DMS153 (cell line): ENCODE data around the gene SLC26A3.

ENCODE experiments used
- DNase-seq: peaks from one replicate; lab custom pipeline; 2025; lab: John Stamatoyannopoulos, UW

SLC26A3 gene

DNA sequence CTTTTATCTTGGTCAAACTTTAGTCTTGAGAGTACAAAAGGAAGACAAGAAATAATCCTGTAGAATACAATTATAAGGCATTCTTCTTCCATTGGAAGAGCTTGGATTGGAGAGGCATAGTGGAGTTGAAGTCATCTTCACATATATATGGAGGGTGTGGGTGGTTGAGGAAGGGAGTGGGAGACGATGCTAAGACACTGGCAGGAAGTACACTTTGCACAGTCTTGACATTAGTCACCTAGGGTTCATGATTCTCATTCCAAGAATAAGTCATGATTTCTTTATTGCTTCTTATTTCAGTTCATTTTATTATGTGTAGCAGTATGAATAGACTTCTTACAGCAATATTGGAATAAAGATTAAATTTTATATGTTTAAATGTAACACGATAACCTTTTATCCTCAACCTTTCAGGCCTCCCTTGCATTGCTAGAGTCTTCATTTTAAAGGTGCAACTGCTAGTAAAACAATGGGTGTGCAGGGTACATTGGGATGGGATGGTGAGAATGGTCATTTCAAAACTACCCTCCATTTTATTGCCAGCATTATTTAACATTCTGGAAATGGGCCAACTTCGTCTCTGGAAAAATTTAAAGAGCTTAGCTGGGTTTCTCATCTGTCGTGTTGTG is 12.3 kb upstream of the SLC26A3 start:
- DNase-seq: no peak

GRCh38 chr7:107813524-107813923 is 10.5 kb upstream of the SLC26A3 start:
- no peak for DNase-seq

GRCh38 chr7:107811934-107812333 is 8.9 kb upstream of the SLC26A3 start:
- DNase-seq: no peak

DNA sequence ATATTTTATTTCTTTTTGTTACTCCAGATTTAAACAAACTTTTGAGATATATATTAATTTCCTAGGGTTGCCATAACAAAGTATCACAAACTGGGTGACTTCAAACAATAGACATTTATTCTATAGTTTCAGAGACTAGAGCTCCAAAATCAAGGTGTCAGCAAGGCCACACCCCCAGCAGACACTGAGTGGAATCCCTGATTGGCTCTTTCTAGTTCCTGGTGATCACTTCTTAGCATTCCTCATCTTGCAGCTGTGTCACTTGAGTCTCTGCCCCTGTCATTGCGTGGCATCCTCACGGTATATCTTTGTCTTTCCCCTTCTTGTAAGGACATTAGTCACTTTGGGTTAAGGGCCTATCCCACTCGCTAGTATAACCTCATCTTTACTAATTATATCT is 7.6 kb upstream of the SLC26A3 start:
- no peak for DNase-seq

GRCh38 chr7:107809179-107809578 is 6.2 kb upstream of the SLC26A3 start:
- no peak for DNase-seq

DNA sequence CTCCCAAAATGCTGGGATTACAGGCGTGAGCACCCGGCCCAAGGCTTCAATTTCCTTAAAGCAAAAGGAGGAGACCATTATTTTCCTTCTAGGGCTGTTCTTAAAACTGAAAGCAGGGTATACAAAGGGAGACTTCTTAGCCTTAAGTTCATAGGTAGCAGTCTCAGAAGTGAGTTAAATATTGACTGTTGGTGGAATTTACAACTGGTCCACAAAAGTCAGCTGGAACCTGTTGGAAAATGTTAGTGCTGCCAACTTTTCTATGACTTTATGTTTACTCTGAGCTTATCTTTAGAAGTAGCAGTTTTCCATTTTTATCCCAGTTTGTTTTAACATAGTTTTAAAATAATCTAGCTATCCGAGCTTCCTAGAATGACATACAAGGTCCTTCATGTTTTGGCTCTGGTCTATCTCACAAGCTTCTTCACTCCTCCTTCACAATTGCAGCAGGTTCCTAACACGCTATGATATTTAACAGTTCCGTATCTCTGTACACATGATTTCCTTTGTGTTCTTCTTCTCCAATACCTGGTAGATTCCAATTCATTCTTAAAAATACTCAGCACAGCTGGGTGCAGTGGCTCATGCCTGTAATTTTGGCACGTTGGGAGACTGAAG is 3.3 kb downstream of the SLC26A3 start:
- no peak for DNase-seq

- no peak for DNase-seq
Measured at GRCh38 chr7:107792364-107792763, 10.7 kb downstream of the SLC26A3 start.

DNA sequence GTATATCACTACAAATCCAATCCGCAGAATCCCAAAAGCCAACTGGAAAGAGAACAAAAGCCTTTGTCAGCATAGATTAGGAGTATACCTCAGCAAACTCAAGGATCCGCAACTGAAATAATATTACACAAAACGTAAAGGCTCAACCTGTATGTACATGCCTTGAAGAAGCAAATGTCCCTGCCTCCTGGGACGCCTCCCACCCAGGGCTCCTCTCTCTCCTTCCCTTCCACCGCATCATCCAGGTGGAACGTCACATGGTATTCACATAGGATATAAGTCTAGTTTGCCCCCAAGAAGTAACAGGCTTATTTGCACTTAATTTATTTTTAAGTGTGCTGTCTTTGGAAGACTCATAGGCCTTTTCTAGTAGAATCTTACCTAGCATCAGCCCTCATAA is 13.4 kb downstream of the SLC26A3 start:
- DNase-seq: no peak

DNA sequence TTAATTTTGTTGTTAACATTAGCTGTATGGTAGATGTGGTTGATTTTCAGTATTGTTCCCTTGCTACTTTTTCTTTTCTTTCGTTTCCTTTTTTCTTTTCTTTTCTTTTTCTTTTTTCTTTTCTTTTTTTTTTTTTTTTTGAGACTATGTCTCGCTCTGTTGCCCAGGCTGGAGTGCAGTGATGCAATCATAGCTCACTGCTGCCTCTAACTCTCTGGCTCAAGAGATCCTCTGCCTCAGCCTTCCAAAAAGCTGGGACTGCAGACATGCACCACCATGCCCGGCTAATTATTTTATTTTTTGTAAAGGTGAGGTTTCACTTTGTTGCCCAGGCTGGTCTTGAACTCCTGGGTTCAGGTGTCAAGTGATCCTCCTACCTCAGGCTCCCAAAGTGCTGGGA is 14.4 kb downstream of the SLC26A3 start:
- DNase-seq: no peak

- DNase-seq: no peak
Measured at GRCh38 chr7:107788216-107788615, 14.8 kb downstream of the SLC26A3 start.

GRCh38 chr7:107785926-107786325 is 17.1 kb downstream of the SLC26A3 start:
- no peak for DNase-seq

- DNase-seq: no peak
Measured at GRCh38 chr7:107785170-107785569, 17.9 kb downstream of the SLC26A3 start.

- no peak for DNase-seq
Measured at GRCh38 chr7:107783648-107784047, 19.4 kb downstream of the SLC26A3 start.

GRCh38 chr7:107782374-107782773 is 20.6 kb downstream of the SLC26A3 start:
- no peak for DNase-seq

DNA sequence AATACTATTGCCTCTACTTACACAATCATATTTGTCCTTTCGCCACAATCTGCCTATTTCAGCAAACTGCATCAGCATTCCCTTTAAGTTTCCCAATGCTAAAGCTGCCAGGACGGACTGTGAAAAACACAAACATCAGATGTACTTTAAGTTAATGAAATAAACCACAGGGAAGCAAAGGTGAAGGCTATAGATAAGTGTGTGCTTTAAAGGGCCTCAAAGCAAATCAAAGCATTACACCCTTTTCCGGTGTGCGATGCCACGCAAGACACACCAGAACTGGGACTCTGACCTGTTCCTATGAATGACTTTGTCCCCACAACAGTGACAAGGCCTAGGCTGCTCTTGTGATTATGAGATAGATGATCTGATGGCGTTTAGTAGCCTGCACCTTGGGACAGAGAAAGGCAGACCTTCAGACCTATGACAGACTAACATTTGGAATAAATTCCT is 23.4 kb downstream of the SLC26A3 start:
- DNase-seq: no peak

DNA sequence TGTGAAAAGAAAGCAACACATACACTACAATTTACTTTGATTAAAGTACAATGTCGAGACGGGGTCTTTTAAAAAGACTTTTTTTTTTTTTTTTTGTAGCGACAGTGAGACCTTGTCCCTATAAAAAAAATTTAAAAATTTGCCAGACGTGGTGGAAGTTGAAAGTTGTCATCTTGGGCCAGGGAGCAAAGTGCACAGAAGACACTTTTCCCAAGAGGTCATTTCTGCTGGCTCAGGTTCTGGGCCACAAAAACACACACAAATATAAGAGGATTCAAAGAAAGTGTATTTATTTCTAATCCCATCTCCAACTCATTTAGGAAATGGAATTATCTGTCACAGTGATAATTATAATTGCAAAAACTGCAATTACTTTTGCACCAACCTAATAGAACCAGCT is 24.7 kb downstream of the SLC26A3 start:
- no peak for DNase-seq

GRCh38 chr7:107777702-107778101 is 25.3 kb downstream of the SLC26A3 start:
- DNase-seq: no peak

- no peak for DNase-seq
Measured at GRCh38 chr7:107773027-107773426, 30.0 kb downstream of the SLC26A3 start.

DNA sequence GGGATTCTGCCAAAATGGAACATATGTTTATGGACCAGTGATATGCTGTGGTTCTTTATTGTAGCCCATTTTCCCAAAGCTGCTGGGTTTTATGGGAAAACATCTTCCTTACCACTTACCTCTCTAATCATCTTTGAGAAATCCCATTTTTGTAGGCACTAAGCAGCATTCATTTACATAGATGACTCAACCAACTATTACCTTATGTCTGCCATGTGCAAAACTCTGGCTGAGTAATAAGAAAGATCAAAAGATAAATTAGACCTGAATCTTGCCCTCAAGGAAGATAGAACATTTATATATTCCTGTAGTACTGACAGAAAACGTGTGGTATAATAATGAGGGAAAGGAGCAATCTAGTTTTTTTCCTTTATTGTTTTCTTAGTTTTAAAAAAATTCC is 34.8 kb downstream of the SLC26A3 start:
- no peak for DNase-seq

DNA sequence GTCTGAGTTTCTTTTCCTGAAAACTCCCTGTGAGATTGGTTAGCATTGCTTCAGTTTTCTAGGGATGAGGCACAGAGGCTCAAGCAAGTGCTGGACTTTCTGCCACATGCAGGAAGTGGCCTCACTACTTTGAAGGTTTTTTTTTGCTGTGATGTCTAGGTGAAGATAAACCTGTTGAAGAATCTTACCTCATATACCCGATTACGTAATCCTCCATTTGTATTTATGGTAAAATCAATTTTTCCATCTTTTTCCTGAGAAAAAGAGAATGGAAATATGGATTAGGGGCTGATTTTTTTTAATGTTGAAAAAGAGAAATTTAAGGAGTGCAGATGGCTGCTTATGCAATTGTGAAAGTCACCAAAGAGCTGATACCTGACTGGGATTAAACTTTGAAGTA is 35.6 kb downstream of the SLC26A3 start:
- no peak for DNase-seq

DNA sequence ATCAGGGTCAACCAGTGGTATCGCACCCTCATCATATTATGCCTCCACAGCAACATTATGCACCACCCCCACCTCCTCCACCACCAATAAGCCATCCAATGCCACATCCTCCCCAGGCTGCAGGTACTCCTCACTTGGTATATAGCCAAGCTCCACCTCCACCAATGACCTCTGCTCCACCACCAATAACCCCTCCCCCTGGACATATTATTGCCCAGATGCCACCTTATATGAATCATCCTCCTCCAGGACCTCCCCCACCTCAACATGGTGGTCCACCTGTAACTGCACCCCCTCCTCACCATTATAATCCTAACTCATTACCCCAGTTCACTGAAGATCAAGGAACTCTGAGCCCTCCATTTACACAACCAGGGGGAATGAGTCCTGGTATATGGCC is 44.4 kb downstream of the SLC26A3 start:
- no peak for DNase-seq

DNA sequence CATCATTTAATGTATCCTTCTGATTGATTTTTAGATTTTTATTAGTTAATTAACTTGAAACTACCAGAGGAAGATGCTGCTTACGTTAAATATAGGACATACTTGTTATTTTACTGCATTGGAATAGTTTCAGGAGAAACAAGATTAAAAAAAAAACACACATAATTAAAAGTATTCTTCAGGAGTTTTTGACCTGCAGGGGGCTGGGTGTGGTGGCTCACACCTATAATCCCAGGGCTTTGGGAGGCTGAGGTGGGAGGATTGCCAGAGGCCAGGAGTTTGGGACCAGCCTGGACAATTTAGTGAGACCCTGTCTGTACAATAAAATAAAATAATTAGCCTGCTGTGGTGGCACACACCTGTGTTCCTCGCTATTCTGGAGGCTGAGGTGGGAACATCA is 48.4 kb downstream of the SLC26A3 start:
- no peak for DNase-seq

- DNase-seq: no peak
Measured at GRCh38 chr7:107751113-107751512, 51.9 kb downstream of the SLC26A3 start.

DNA sequence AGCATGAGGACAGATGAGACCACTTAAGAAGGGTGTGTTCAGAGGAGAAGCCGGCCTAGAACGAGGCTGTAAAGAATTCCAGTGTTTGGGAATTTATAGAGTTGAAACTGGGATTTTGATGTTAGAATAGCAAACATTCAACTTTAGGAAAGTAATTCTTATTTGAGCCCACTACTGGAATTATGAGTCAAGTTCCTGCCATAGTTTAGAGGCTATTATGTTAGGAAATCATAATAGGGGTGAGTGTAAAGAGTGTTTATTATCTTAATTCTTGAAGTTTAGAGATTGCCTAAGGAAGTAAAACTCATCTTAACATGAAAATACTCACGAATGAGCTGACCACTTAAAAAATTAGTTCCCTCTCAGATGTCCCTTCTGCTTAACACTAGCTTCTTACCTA is 57.0 kb downstream of the SLC26A3 start:
- DNase-seq: no peak
